Fibroblast of skin of left biceps (primary cell): ENCODE data around the gene POLA2.
A peak's percentile ranks its signal among the peaks of the same experiment; 100 is the strongest.
"Not testable (repeated sequence)": the region's sequence is repeated elsewhere in the genome, so short reads cannot be mapped to it uniquely, and the experiment has no call there.

Experiments
- DNase-seq, 2 experiments: peaks; one replicate each; pipeline ENCODE4 v3.0.0-alpha.2; 2013; ENCODE audit warnings: low read depth in 2 of 2

Gene POLA2

GRCh38 chr11:65261591-65262380 is at the start of gene POLA2:
Gene POLA2 (plus strand): TSS chr11:65261962. CDS start chr11:65262293, 331 bp downstream.
- peak; percentile 90 to 91 for DNase-seq

GRCh38 chr11:65212226-65212801 is 49.4 kb upstream of the POLA2 start:
- DNase-seq = no peak

- no peak for DNase-seq
Measured at GRCh38 chr11:65213322-65214211, 48.2 kb upstream of the POLA2 start.

- DNase-seq = no peak
Measured at GRCh38 chr11:65214212-65214845, 47.4 kb upstream of the POLA2 start.

- DNase-seq = no peak
Measured at GRCh38 chr11:65215441-65216076, 46.2 kb upstream of the POLA2 start.

GRCh38 chr11:65216830-65217229 is 44.9 kb upstream of the POLA2 start:
- DNase-seq = no peak

GRCh38 chr11:65217441-65218423 is 44.0 kb upstream of the POLA2 start:
- no peak for DNase-seq

- DNase-seq = no peak
Measured at GRCh38 chr11:65218446-65218845, 43.3 kb upstream of the POLA2 start.

GRCh38 chr11:65219930-65220213 is 41.9 kb upstream of the POLA2 start:
- no peak for DNase-seq

GRCh38 chr11:65221026-65221425 is 40.7 kb upstream of the POLA2 start:
- DNase-seq = no peak

GRCh38 chr11:65223011-65223410 is 38.8 kb upstream of the POLA2 start:
- DNase-seq = no peak

GRCh38 chr11:65224930-65225278 is 36.9 kb upstream of the POLA2 start:
- peak in 1 of 2 experiments; percentile 4 for DNase-seq

- DNase-seq = peak in 1 of 2 experiments; percentile 10
Measured at GRCh38 chr11:65225279-65226102, 36.3 kb upstream of the POLA2 start.

- no peak for DNase-seq
Measured at GRCh38 chr11:65226103-65226442, 35.7 kb upstream of the POLA2 start.

GRCh38 chr11:65227879-65228278 is 33.9 kb upstream of the POLA2 start:
- no peak for DNase-seq

GRCh38 chr11:65236194-65237059 is 25.3 kb upstream of the POLA2 start:
- no peak for DNase-seq

GRCh38 chr11:65238302-65238701 is 23.5 kb upstream of the POLA2 start:
- DNase-seq = not testable (repeated sequence)

- no peak for DNase-seq
Measured at GRCh38 chr11:65241134-65241533, 20.6 kb upstream of the POLA2 start.

- no peak for DNase-seq
Measured at GRCh38 chr11:65241692-65242091, 20.1 kb upstream of the POLA2 start.
